ENCODE data around the gene ODF2.
"Not testable (repeated sequence)": the region's sequence is repeated elsewhere in the genome, so short reads cannot be mapped to it uniquely, and the experiment has no call there.

Gene ODF2

GRCh38 chr9:128482186-128482585 lies 26.4 kb downstream of the ODF2 start:
- DNase-seq (ENCODE audit: low read depth in 4 of 4, low spot score in 1 of 4) = no peak

- no peak for DNase-seq (ENCODE audit: low read depth in 4 of 4, low spot score in 1 of 4)
Observed at GRCh38 chr9:128484686-128485413, 29.0 kb downstream of the ODF2 start.

DNA sequence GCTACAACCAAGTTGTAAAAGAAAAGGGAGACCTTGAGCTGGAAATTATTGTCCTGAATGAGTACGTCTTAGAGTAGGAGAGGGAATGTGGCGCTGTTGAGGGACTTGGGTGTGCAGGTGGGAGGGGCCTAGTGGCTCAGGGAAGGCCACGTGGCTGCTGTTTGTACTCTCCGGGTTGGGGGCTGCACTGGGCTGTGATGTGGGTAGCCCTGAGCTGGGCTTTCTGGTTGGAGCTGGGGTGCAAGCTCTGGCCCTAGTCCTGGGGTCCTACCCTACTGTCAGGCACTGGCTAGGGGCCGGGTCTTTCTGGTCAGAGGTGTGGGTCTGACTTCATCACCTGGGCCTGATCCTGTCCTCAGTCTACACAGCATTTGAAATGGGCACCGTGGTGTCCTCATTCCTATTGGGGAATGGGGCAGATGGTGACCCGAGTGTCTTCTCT lies 29.6 kb downstream of the ODF2 start:
- DNase-seq (ENCODE audit: low read depth in 4 of 4, low spot score in 1 of 4) = no peak

GRCh38 chr9:128486201-128486600 lies 30.4 kb downstream of the ODF2 start:
- DNase-seq (ENCODE audit: low read depth in 4 of 4, low spot score in 1 of 4) = no peak

- DNase-seq (ENCODE audit: low read depth in 4 of 4, low spot score in 1 of 4) = no peak
Observed at GRCh38 chr9:128493424-128493823, 37.6 kb downstream of the ODF2 start.

DNA sequence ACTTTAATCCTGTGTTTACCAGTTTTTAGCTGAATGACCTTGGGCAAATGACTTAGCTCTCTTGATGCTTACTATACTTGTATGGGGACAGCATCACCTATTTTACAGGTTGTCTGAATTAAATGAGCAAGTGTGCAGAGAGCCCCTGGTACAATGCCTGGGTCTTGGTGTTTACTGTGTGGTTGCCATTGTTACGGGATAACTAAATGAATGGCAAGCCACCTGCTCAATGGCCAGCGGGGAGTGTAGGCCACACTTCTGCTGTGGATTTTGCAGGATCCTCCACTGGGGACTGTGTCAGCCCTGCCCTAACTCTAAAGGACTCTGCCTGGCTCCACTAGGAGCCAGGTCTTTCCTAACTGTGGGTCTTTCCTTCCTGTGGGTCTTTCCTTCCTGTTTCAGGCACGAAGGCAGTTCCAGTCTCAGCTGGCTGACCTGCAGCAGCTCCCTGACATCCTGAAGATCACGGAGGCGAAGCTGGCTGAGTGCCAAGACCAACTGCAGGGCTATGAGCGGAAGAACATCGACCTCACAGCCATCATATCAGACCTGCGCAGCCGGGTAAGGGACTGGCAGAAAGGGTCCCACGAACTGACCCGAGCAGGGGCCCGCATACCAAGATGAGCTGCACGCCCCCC lies 38.4 kb downstream of the ODF2 start:
- no peak for DNase-seq (ENCODE audit: low read depth in 4 of 4, low spot score in 1 of 4)

DNA sequence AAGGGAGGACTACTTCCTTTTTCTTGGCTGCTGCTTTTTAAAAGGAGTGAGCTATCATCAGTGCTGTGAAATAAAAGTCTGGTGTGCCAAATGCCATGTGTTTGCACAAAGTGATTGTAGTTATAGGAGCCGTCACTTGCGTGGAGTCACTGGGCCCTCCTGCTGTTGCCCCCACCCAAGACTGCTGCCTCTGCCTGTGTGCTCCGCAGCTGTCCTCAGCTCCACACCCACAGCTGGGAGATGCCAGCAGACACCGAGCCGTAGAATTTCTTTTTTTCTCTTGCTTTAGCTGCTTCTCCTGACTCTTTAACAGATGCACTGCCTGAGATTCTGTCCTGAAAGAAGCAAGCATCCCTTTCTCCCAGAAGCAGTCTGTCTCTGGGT lies 38.9 kb downstream of the ODF2 start:
- no peak for DNase-seq (ENCODE audit: low read depth in 4 of 4, low spot score in 1 of 4)

DNA sequence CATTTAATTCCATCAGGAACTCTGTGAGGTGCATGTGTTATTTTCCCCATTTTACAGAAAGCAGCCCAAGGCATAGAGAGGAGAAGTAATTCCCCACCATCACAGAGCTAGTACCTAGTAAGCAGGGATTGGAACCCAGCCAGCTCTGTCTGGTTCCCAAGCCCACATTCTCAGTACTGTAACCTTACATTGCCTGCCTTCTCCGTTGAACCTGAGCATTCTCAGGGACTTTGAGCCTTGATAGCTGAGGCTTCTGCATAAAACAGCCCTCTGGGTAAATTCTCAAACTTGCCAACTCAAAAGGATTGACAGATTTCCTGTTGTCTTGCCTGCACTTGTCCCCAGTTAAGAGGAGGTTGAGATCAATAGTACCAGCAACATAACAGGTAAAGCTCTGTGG lies 39.5 kb downstream of the ODF2 start:
- DNase-seq (ENCODE audit: low read depth in 4 of 4, low spot score in 1 of 4) = no peak

- no peak for DNase-seq (ENCODE audit: low read depth in 4 of 4, low spot score in 1 of 4)
Observed at GRCh38 chr9:128495804-128496417, 40.1 kb downstream of the ODF2 start.

- DNase-seq (ENCODE audit: low read depth in 4 of 4, low spot score in 1 of 4) = no peak
Observed at GRCh38 chr9:128497824-128498610, 42.2 kb downstream of the ODF2 start.

GRCh38 chr9:128498911-128499310 lies 43.1 kb downstream of the ODF2 start:
- DNase-seq (ENCODE audit: low read depth in 4 of 4, low spot score in 1 of 4) = no peak

- no peak for DNase-seq (ENCODE audit: low read depth in 4 of 4, low spot score in 1 of 4)
Observed at GRCh38 chr9:128499920-128500319, 44.1 kb downstream of the ODF2 start.

DNA sequence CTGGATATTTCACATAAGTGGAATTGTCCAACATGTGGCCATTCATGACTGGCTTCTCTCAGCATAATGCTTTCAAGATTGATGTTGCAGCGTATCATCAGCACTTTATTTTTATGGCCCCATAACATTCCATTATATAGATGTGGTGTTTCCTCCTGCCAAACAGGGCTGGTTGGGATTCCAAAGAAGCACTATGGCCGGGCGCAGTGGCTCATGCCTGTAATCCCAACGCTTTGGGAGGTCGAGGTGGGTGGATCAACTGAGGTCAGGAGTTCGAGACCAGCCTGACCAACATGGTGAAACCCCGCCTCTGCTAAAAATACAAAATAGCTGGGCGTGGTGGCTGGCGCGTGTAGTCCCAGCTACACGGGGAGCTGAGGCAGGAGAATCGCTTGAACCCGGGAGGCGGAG lies 47.6 kb downstream of the ODF2 start:
- not testable (repeated sequence) for DNase-seq (ENCODE audit: low read depth in 4 of 4, low spot score in 1 of 4)

GRCh38 chr9:128503870-128504269 lies 48.1 kb downstream of the ODF2 start:
- DNase-seq (ENCODE audit: low read depth in 4 of 4, low spot score in 1 of 4) = no peak

DNA sequence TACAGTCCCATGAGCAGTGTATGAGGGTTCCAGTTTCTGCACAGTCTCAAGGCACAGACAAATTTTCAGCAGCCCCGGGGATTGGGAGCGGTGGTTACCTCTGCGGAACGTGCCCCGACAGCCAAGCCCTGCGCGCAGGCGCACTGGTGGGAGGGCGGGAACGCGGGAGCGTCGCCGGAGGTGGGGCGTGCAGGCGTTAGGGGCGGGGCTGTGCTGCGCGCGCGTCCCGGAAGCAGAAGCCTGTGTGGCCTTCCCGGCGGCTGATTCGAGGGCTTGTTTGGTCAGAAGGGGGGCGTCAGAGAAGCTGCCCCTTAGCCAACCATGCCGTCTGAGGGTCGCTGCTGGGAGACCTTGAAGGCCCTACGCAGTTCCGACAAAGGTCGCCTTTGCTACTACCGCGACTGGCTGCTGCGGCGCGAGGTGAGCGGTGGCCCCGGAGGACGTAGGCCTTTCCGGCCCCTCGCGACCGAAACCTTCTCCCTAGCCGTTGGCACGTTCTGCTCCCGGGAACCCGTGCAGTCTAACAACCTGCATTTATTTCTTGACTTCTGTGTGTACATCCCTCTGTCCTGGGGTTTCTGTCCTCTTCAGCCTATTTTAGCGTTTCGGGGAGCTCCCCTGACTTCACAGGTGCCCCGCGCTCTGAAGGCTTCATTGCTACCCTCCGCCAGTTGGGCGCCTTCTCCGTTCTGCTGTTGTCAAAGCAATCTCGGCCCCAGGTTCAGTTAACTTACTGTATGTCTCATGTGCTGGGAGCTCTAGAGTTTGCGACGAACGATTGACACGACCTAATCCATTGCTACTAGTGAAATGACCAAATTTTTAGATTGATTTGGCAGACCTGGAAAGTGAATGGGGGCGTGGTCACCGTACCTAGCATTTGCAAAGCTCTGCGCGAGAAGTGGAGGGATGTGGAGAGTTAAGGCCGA lies 48.9 kb downstream of the ODF2 start, which contains the start of gene GLE1:
GLE1 (plus strand) TSS at position 235 of the 929 bp plus-strand sequence; CDS start at position 322, 87 bp downstream.
- DNase-seq (ENCODE audit: low read depth in 4 of 4, low spot score in 1 of 4) = peak; percentile 94 to 95 (median 94)

- no peak for DNase-seq (ENCODE audit: low read depth in 4 of 4, low spot score in 1 of 4)
Observed at GRCh38 chr9:128505414-128505765, 49.6 kb downstream of the ODF2 start.

DNA sequence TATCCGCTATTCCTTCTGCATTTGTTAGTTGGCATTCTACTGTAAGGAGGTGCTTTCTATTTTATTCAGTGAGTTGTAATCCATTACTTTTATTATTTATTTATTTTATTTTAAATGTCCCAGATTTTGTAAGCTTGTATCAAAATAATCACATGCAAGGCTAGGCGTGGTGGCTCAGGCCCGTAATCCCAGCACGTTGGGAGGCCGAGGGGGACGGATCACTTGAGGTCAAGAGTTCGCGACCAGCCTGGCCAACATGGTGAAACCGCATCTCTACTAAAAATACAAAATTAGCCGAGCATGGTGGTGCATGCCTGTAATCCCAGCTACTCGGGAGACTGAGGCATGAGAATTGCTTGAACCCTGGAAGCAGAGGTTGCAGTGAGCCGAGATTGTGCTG lies 50.1 kb downstream of the ODF2 start:
- DNase-seq (ENCODE audit: low read depth in 4 of 4, low spot score in 1 of 4) = not testable (repeated sequence)

- DNase-seq (ENCODE audit: low read depth in 4 of 4, low spot score in 1 of 4) = no peak
Observed at GRCh38 chr9:128512820-128513219, 57.0 kb downstream of the ODF2 start.

DNA sequence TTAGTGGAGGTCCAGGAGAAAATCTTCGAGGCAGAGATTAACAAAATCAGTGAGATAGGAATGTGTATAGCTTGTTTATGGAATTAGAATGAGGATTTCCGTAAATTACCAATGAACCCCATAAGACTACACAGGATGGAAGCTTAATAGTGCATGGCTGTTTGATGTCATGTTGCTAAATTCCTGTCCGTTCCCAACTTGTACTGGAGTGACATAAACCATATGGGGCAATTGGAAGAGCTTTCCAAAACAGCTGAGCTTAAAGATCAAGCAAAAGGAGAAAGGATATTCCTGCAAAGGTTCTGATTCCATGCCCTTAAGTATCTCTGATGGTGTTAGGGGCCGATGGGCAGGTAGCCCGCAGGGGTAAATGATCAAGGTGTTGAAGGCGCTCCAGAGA lies 66.2 kb downstream of the ODF2 start:
- no peak for DNase-seq (ENCODE audit: low read depth in 4 of 4, low spot score in 1 of 4)

DNA sequence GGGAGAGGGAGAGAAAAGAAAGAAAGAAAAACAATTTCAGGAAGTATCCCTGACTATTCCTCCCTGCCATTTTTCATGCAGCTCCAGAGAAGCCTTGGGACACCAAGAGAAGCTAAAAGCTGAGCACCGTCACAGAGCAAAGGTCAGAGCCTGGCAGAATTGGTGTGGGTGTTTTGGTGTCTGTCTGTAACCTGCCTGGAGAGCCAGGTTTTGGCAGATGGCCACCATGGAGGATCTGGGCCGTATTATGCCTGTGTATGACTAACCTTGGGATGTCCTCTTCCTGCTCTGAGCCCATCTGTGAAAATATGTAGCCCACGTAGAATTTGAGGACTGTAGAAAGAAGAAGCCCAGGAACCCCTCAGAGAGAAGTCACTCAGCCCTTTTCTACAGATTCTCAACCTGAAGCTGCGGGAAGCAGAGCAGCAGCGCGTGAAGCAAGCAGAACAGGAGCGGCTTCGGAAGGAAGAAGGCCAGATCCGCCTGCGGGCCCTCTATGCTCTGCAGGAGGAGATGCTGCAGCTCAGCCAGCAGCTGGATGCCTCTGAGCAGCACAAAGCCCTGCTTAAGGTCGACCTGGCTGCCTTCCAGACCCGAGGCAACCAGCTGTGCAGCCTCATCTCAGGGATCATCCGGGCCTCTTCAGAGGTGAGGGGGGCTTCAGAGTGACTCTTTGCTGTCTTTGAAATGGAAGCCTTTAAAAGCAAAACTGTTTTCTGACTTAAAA lies 67.6 kb downstream of the ODF2 start:
- no peak for DNase-seq (ENCODE audit: low read depth in 4 of 4, low spot score in 1 of 4)

Measured in stimulated activated CD4-positive, alpha-beta T cell treated with anti-CD3 and anti-CD28 coated beads, Interleukin-1b, Interleukin-23, amount 100 ng/mL, for 24 hours (primary cell).